ENCODE measurements around the gene FRMPD2.
"Not testable (repeated sequence)": the region's sequence is repeated elsewhere in the genome, so short reads cannot be mapped to it uniquely, and the experiment has no call there.

The FRMPD2 gene

GRCh38 chr10:48194830-48195229 lies 79.7 kb downstream of the FRMPD2 start:
- no peak for FAIRE-seq

DNA sequence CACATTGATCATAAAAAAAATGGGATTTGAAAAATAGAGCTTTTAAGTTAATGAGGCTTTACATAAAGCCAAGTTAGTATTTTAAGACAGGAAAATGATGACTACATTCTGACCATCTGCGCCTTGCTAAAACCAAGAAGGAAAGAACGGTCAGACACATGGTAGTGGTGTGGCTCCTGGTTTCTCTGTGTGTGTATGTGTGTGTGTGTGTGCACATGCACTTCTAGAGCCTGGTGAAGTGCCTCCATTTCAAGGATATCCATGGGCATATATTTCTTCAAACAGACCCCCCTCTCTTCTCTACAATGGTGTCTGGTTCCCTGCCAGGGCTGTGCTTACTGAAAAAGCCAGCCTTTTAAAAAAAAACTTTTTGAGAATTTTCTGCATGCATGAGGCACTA lies 80.9 kb downstream of the FRMPD2 start:
- no peak for FAIRE-seq

- no peak for FAIRE-seq
Measured at GRCh38 chr10:48192881-48193450, 81.5 kb downstream of the FRMPD2 start.

DNA sequence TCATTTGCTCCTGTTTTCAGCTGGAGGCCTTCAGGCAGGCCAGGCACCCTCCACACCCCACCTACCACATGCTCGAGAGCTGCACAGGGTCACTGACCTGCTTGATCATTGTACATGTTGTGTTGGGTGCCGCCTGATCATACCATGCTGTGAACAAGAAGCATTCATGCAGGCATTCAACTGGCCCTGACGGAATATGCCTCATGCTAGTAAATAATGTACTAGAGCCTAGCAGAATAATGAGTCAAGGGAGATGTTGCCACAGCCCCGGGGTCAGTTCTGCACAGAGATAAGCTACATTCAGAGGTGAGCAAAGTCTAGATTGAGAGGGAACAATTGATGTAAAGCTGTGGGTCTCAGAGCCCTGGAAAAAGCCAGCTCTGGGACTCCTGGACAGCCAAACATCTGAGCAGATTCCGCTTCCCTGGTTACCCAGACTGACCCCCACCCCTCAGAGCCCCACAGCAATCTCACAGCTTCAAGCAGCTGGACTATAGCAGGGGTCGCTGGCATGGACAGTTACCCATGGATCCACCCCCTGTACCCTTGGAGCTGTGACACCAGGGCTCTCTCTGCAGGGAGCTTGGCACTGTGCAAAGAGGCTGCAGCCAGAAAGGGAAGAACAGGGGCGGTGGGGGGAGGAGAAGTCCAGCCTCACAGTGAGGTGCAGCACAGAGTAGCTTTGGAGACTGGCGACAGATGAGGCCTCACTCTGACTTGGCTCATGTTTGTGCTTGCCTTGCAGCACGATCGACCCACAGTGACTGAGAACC lies 86.6 kb downstream of the FRMPD2 start:
- no peak for FAIRE-seq

GRCh38 chr10:48187126-48187525 lies 87.4 kb downstream of the FRMPD2 start:
- FAIRE-seq, result no peak

GRCh38 chr10:48186264-48186804 lies 88.2 kb downstream of the FRMPD2 start:
- FAIRE-seq, result not testable (repeated sequence)

DNA sequence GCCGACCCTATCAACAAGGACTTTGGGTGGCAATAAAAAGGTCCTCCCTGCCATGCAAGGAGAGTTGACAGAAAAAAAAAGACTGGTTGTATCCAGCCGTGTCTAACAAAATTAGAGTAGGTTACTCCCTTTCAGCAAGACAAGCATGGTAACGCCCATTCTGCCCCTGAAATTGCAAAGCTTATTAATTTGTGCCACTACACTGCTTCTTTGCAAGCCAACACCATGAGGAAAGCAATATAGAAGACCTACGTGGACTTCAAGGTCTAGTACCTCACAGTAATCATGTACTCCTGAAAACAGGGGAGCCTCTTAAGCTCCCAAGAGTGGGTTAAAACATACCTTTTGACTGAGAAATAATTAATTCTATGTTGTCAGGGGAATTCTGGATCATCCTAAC lies 90.3 kb downstream of the FRMPD2 start:
- no peak for FAIRE-seq

GRCh38 chr10:48172715-48173114 lies 101.8 kb downstream of the FRMPD2 start:
- not testable (repeated sequence) for FAIRE-seq

GRCh38 chr10:48160670-48161069 lies 113.8 kb downstream of the FRMPD2 start:
- FAIRE-seq, result not testable (repeated sequence)

DNA sequence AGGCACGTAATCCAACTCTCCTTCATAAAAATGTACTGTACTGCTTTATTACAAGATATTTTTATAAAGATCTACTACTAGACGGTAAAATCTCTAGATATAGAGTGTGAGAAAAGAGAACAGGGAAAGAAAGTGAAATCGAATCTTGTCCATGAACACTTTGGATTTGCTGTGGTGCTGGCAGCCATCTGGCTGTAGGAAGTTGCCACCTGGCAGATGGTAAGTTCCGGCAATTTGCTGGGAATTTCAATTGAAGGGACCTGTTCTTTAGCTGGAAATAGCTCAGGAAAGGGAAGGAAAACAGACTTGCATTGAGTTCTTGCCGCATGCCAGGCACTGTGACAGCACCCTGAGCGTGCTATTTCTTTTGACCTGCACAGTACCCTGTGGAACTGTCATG lies 114.3 kb downstream of the FRMPD2 start:
- FAIRE-seq, result not testable (repeated sequence)

GRCh38 chr10:48154211-48155140 lies 120.0 kb downstream of the FRMPD2 start:
- FAIRE-seq, result not testable (repeated sequence)

GRCh38 chr10:48147643-48148042 lies 126.9 kb downstream of the FRMPD2 start:
- FAIRE-seq, result not testable (repeated sequence)

DNA sequence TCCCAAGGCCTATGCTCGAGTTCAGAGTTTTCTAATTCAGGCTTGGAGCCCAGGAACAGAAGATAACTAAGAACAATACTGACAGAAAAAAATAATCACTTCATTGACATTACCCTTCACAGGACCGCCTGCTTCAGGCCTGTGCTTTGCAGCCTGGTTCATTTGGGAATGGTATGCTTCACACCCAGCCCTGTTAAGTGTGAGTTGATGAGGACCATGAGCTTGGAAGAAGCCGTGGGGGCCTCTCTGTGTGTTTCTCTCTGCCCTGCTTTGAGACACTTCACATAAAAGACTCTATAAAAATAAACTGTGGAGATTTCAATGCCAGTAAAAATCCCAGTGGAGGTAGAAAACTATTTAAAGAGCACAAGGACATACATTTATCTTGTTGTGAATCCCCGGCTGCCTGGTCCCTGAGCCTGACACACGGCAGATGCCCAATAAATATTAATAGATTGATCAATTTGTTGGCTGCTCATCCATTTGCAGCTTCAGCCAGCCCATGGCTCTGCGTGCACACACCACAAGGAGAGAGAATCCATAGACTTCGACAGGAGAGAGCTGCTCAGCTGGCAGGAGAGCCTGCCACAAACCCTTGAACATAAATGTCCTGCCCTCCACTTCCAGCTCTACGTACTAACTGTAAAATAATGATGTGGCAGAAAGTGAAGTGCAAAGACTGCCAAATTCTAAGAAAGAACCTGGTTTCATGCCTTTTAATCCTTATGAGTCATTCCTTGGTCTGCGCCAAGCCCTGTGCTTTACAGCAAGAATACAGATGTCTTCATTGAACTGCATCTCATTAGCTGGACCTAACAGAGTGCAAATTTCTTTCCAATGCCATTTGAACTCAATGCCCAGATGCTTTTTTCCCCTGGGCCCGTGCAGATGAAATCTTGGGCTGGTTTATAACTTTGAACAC lies 130.5 kb downstream of the FRMPD2 start:
- FAIRE-seq, result not testable (repeated sequence)

DNA sequence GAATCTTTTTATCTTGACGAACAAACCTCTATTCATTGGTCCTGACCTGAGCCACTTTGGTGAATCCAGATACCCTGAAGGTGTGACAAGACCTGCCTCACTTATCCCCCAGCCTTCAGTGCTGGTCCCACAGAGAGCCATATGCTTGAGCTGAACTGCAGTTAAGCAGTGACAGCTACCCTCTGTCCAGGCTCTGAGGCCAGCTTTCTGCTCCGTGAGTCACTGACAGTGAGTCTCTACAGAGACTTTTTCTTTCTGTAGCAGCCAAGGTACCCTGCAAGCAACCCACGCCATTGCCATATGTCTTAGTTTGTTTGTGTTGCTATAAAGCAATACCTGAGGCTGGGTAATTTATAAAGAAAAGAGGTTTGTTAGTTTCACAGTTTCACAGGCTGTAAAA lies 133.5 kb downstream of the FRMPD2 start:
- FAIRE-seq, result not testable (repeated sequence)

GRCh38 chr10:48139953-48140850 lies 134.3 kb downstream of the FRMPD2 start:
- FAIRE-seq, result not testable (repeated sequence)

DNA sequence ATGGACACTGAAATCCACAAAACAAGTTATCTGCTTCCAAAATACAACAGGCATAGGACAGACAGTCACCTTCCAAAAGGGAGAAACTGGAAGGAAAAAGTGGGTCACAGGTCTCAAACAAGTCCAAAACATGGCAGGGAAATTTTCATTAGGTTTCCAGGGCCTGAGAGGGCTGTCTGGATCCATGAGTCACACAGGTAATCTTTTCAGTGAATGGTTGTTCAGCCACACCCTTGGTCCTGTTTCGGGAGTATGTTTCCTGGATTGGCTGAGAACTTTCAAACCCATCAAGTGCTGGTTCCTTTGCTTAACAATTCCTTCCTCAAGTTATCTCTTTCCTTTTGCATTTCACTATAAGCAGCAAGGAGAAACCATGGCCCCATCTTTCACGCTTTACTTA lies 145.5 kb downstream of the FRMPD2 start:
- FAIRE-seq, result not testable (repeated sequence)

- FAIRE-seq, result not testable (repeated sequence)
Measured at GRCh38 chr10:48126251-48126650, 148.2 kb downstream of the FRMPD2 start.

DNA sequence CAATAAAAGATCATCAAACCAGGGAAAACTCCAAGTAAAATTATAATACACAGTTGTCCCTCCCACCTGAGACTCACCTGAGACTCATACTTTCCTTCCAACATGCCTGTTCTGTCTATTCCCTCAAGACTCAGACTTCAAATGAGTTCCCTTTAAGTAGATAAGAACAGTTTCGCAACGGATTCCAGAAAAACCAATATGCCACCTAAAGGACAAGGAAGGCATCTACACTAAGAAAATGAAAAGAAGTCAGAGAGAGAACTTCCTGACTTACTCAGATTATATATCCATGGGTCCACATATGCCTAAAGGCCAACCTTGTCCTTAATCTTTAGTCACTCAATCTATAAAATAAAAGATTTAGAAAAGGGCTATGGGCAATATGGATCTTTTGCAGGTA lies 148.9 kb downstream of the FRMPD2 start:
- FAIRE-seq, result not testable (repeated sequence)

DNA sequence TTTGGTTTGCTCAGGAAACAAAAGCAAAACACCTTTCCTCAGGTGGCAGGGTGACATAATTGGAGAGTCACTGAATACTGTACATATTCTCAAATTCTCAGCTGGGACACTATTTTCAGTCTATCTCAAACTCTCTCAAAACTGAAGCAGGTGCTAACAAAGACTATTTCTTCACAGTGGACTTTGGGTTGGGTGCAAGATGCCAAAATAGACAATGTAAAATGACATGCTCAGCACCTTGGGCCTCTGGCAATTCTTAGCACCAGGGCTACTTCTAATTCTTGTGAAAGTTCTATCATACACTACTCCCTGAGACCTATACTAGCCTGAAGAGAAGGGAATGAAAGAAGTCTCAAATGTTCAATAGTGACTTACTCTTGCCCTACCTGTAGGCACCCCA lies 151.9 kb downstream of the FRMPD2 start:
- not testable (repeated sequence) for FAIRE-seq

DNA sequence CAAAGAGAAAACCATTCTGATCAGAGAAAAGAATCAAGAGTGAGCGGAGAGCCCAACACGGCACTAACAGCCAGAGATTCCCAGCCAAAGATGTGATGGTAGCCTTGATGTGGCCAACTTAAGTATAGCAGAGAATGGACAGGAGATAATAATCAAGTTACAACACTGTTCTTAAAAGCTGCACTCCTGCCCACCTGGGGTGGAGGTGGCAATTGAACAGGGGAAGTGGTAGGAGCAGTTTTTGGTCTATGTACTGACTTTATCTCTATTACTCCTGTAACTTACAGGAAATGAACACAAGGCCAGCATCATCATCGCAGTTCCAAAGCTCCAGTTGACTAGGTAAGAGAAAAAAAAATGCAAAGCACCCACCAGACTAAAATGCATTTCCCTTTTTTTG lies 164.2 kb downstream of the FRMPD2 start:
- FAIRE-seq, result not testable (repeated sequence)

Data from G401.6 (cell line).